22Rv1 (cell line): Measurements from ENCODE around the gene MSH4.

Source experiments
- CTCF ChIP-seq: fragments of 450-650 bp; IDR thresholded peaks from 2 replicates; pipeline ENCODE4 v1.5.1; 2017; ENCODE audit warnings: mild to moderate bottlenecking
- ZFX ChIP-seq: fragments of 450-650 bp; IDR thresholded peaks from 2 replicates; pipeline ENCODE4 v1.6.1; 2017; ENCODE audit warnings: antibody characterized with exemption, borderline replicate concordance

DNA sequence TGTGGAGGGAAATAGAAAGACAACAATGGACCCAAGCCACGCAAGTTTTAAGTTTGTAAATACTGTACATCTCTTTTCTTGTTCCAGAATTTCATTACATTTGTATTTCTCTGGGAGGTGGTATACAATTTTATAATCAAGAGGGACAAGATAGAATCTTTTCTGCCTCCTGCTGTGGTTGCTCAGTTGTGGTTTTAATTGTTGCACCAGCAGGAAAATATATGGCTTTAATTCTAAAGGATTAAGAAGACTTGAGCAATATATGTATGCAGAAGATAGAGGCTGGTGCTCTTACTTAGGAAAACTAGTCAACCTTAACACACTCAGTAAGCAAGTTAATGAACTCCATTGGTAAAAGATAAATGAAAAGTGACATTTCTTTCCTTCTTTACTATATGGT is 155.3 kb downstream of the MSH4 start:
- TF ChIP-seq CTCF (no peak), ZFX (no peak)
